ENCODE data around the gene PRICKLE3. TPM values are rescaled to one million over a fixed set of nuclear protein-coding genes. Genes with fewer than 3 reads are reported as not detected.

PRICKLE3 gene
- total and polyA plus RNA-seq, 2 of the 4 experiments (the other 2 are of a cell fraction): 3.4 to 6.4 TPM

GRCh38 chrX:49160908-49161307, 25.3 kb downstream of the PRICKLE3 start:
- CTCF ChIA-PET: no interaction called here
- no peak overlapping the region for H2BK120ac ChIP-seq (ENCODE audit: low read depth, low read length)

More at GRCh38 chrX:49160908-49161307, 25.3 kb downstream of the PRICKLE3 start:
- peaks cover 5% of the 10 kb centered on the region for H3K4me1 ChIP-seq (ENCODE audit: control insufficient read depth, insufficient read depth, low read length)
- H4K91ac ChIP-seq (ENCODE audit: insufficient read depth, low read depth, low read length): no peak overlapping the region
- H4K8ac ChIP-seq (ENCODE audit: low read depth in 2 of 2, low read length in 2 of 2): no peak overlapping the region
- no peaks in the 10 kb centered on the region; the same call in 1 of the 2 replicates for H3K27me3 ChIP-seq (ENCODE audit: control insufficient read depth, insufficient read depth, low read length)
- H3K9me1 ChIP-seq (ENCODE audit: insufficient read depth, low read length): no peaks in the 10 kb centered on the region
- no peaks in the 10 kb centered on the region for H4K20me1 ChIP-seq (ENCODE audit: insufficient read depth, low read length)
- no peak overlapping the region for H2BK20ac ChIP-seq (ENCODE audit: low read depth, low read length)
- no peak overlapping the region for H3K18ac ChIP-seq (ENCODE audit: low read depth, low read length)
- no peak overlapping the region for H2AFZ ChIP-seq (replicated peaks; ENCODE audit: low read length, poor library complexity)
- BruUV-seq (replicated peaks): no TSS peak
- H3K9ac ChIP-seq (ENCODE audit: low read depth, low read length): no peak overlapping the region
- H3K9me3 ChIP-seq (ENCODE audit: control insufficient read depth, insufficient read depth, low read length): no peaks in the 10 kb centered on the region
- H2AK5ac ChIP-seq (ENCODE audit: low read depth, low read length): no peak overlapping the region
- POLR2A ChIA-PET (ENCODE audit: unreplicated experiment): no interaction called here
- DNase-seq (no peak), ATAC-seq (ENCODE audit: low read depth) (no peak)
- no peak overlapping the region for H3K27ac ChIP-seq (ENCODE audit: insufficient read depth, low read length)
- no peak overlapping the region for H3K4me3 ChIP-seq (ENCODE audit: insufficient read depth, low read depth, low read length)
- H4K5ac ChIP-seq (ENCODE audit: low read depth, low read length): no peak overlapping the region
- H3K23ac ChIP-seq (ENCODE audit: low read depth, low read length): no peak overlapping the region
- H3K4ac ChIP-seq (ENCODE audit: low read depth, low read length): no peak overlapping the region
- no peak overlapping the region for H3K56ac ChIP-seq (ENCODE audit: extremely low read depth, insufficient read depth, low read length)
- in situ Hi-C loops (cut with MboI; ENCODE audit: low sequenced_read_pairs) (no loop called here), intact Hi-C loops (cut with micrococcal nuclease) (loop anchor here (10.0 kb wide), 1 partner anchor 86 kb away; the partner anchor contains the start of genes PRAF2 and WDR45), dilution Hi-C loops (cut with HindIII; ENCODE audit: low sequenced_read_pairs, unreplicated experiment) (no loop called here)
- no peak overlapping the region for H3K4me2 ChIP-seq (ENCODE audit: low read depth, low read length)
- H3K79me1 ChIP-seq (ENCODE audit: low read depth in 1 of 2, low read length in 2 of 2): no peaks in the 10 kb centered on the region
- no peak overlapping the region for H2BK15ac ChIP-seq (ENCODE audit: low read depth, low read length)
- H2AK9ac ChIP-seq (replicated peaks; ENCODE audit: low read depth, low read length, poor library complexity): no peak overlapping the region
- H2BK5ac ChIP-seq (ENCODE audit: low read depth, low read length, poor library complexity, severe bottlenecking): no peak overlapping the region
- WGBS, 2 experiments (ENCODE audit: extremely low coverage in 2 of 2, insufficient read length in 1 of 2): no CpG with 5 or more reads among the region's 2 CpGs
- H3K14ac ChIP-seq (replicated peaks; ENCODE audit: low read depth, low read length): no peak overlapping the region
- TF ChIP-seq MAZ (IDR thresholded peaks at IDR 0.05; ENCODE audit: borderline replicate concordance, low read depth, low read length) (no peak), RFX5 (IDR thresholded peaks at IDR 0.05; ENCODE audit: low read depth, low read length) (no peak), MAFK (IDR thresholded peaks at IDR 0.05; ENCODE audit: low read depth, low read length) (no peak), RAD21 (IDR thresholded peaks at IDR 0.05; ENCODE audit: low read length) (no peak), BHLHE40 (IDR thresholded peaks at IDR 0.05; ENCODE audit: low read depth, low read length) (no peak), MXI1 (IDR thresholded peaks at IDR 0.05; ENCODE audit: borderline replicate concordance, low read depth, low read length) (no peak), CHD1 (IDR thresholded peaks at IDR 0.05; ENCODE audit: low read depth, low read length) (no peak), POLR2A (IDR thresholded peaks at IDR 0.05; ENCODE audit: low read depth, low read length) (no peak), USF2 (IDR thresholded peaks at IDR 0.05; ENCODE audit: low read depth, low read length) (no peak), ELK1 (IDR thresholded peaks at IDR 0.05; ENCODE audit: borderline replicate concordance, low read depth, low read length) (no peak), RCOR1 (IDR thresholded peaks at IDR 0.05; ENCODE audit: insufficient replicate concordance, low read length) (no peak), SMC3 (IDR thresholded peaks at IDR 0.05; ENCODE audit: low read depth, low read length) (no peak), CEBPB (IDR thresholded peaks at IDR 0.05; ENCODE audit: low read depth, low read length) (no peak), NFE2L2 (IDR thresholded peaks at IDR 0.05; ENCODE audit: low read depth, low read length) (no peak), CTCF (conservative IDR thresholded peaks at IDR 0.05; ENCODE audit: low read depth, low read length) (no peak)
- no peaks in the 10 kb centered on the region for H3K36me3 ChIP-seq (ENCODE audit: control insufficient read depth, insufficient read depth, low read length)
